ENCODE measurements around the gene SLC36A3.

SLC36A3 gene

DNA sequence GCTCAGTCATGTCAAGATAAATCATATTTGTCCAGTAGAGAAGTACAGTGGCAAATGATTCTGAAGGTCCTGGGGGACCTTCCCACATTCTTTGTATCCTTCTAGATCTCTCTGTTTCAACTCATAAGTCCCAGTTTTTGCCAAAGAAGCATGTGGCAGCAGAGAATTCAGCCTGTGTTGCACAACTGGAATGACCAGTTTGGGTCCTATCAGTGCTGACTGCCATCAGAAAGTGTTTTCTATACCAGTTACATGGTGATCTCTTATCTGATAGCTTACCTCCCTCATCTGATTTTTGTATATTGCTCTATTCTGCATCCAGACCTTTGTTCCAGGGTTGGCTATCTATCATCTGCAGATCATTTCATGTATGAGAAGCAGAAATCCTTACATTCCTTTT lies 28.9 kb downstream of the SLC36A3 start:
- TF ChIP-seq CTCF (conservative IDR thresholded peaks at IDR 0.05) = no peak
- no peak for TF ChIP-seq ZFX (IDR thresholded peaks at IDR 0.05)
- H3K27ac ChIP-seq = peak overlapping the region; percentile 79

DNA sequence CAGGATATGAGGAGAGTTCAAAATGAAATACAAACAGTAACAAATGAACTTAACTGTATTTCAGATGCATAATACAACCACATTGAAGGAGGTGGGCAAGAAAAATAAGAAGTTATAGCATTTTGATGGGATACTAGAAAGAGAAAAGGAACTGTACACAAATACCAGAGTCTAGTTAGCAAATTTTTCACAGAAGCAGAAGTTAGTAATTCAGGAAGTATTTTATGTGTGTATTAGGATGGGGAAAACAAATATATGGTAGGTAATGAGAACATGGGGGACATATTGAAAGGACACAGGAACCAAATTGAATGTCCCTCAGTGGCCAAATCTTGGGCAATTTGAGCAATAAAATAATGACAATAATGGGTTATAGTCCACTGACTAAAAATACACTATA lies 32.2 kb downstream of the SLC36A3 start:
- no peak for TF ChIP-seq CTCF (conservative IDR thresholded peaks at IDR 0.05)
- no peak for TF ChIP-seq ZFX (IDR thresholded peaks at IDR 0.05)
- H3K27ac ChIP-seq = no peak overlapping the region

- no peak for TF ChIP-seq CTCF (conservative IDR thresholded peaks at IDR 0.05)
- TF ChIP-seq ZFX (IDR thresholded peaks at IDR 0.05) = no peak
- no peak overlapping the region for H3K27ac ChIP-seq
Observed at GRCh38 chr5:151270599-151270998, 33.0 kb downstream of the SLC36A3 start.

GRCh38 chr5:151267491-151268260 lies 35.9 kb downstream of the SLC36A3 start:
- TF ChIP-seq CTCF (conservative IDR thresholded peaks at IDR 0.05) = no peak
- no peak for TF ChIP-seq ZFX (IDR thresholded peaks at IDR 0.05)
- H3K27ac ChIP-seq = no peak overlapping the region; the same call in 1 of the 2 replicates

DNA sequence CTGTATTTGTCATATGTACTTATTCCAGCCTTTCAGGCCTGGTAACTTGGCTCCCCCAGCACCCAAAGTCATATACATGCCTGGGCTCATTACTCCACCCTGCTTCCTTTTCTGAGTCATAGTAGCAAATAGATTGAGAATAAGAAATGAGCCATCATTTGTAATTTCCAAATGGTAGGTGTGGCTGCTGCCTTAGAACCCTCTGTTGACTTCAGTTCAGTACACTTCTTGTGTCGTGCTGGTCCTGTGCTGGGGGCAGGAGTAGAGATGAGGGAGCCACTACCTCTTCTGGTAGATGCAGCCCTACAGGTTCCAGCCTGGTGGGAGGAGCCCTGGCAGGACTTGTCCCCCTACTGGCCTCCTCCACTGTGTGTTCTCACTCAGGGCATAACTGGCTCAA lies 39.5 kb downstream of the SLC36A3 start:
- no peak for TF ChIP-seq ZFX (IDR thresholded peaks at IDR 0.05)
- no peak for TF ChIP-seq CTCF (conservative IDR thresholded peaks at IDR 0.05)
- H3K27ac ChIP-seq = no peak overlapping the region

DNA sequence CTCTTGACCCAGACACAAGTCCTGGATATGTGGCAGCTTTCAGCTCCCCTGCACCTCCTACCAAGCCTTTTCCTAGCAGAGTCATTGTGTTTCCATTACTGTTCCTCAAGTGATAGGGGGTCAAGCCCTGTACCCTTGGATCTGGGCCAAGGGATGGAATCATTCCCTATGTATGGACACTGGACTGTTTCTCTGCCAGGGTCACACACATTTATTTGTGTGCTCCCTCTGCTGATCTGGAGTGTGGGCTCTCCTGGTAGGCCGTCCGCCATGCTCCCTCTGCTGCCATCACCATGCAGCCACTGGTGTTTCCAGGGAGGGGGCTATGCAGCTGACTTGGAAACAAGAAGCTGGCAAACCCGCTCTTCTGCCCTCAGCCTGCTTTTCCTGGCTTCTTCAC lies 41.0 kb downstream of the SLC36A3 start:
- no peak overlapping the region for H3K27ac ChIP-seq
- TF ChIP-seq ZFX (IDR thresholded peaks at IDR 0.05) = no peak
- no peak for TF ChIP-seq CTCF (conservative IDR thresholded peaks at IDR 0.05)

DNA sequence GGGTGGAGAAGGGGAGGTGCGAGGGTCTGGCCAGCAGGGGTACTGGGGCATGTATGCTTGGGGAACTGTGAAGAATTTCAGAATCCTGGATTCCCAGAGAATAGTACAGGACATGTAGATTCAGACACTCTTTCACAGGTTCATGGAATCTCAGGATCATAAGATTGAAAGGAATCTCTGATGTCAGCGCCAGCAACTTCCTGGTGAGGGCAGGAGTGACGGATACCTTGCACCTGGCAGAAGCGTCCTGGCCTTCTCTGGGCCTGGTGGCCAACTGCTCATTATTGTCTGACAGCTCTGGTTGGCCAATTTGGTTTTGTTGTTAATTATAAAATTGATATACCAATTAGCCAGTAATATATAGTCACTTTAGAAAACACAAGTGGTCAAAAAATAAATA lies 43.6 kb downstream of the SLC36A3 start:
- TF ChIP-seq CTCF (conservative IDR thresholded peaks at IDR 0.05) (no peak), ZFX (IDR thresholded peaks at IDR 0.05) (no peak)
- no peak overlapping the region for H3K27ac ChIP-seq
